Measurements from ENCODE around the gene CACNA1D. TPM values are rescaled to one million over a fixed set of nuclear protein-coding genes. Genes with fewer than 3 reads are reported as not detected.

The CACNA1D gene
- total and polyA plus RNA-seq, 2 donors (not counting 1 experiment from before 2014, with no cell fraction given): 0.17 to 0.37 TPM

GRCh38 chr3:53719796-53720195 is 225.4 kb downstream of the CACNA1D start:
- Histone ChIP-seq H3K79me2 (ENCODE audit: control insufficient read depth, insufficient read depth, low read length) (no peaks in the 10 kb centered on the region), H3K9me3 (ENCODE audit: control insufficient read depth, insufficient read depth, low read depth, low read length) (no peaks in the 10 kb centered on the region), H4K20me1 (ENCODE audit: control insufficient read depth, extremely low read depth, insufficient read depth, low read length) (no peaks in the 10 kb centered on the region), H2AFZ (ENCODE audit: low read length) (no peak overlapping the region), H3K27ac (ENCODE audit: insufficient read depth, low read length) (no peak overlapping the region), H3K4me1 (ENCODE audit: control insufficient read depth, extremely low read depth, insufficient read depth, low read length) (no peaks in the 10 kb centered on the region), H3K4me3 (replicated peaks in 1 of 4; ENCODE audit: control extremely low read depth in 1 of 4, insufficient read depth in 1 of 4, low read depth in 3 of 4, low read length in 4 of 4) (no peak overlapping the region), H3K27me3 (ENCODE audit: control insufficient read depth, insufficient read depth, low read length) (no peaks in the 10 kb centered on the region), H3K36me3 (ENCODE audit: control insufficient read depth, insufficient read depth, low read length) (no peaks in the 10 kb centered on the region), H3K9ac (ENCODE audit: insufficient read depth, low read length) (no peak overlapping the region), H3K4me2 (ENCODE audit: extremely low read depth, insufficient read depth, low read length) (no peak overlapping the region)
- no peak for TF ChIP-seq EZH2 (IDR thresholded peaks at IDR 0.05; ENCODE audit: low read length, missing control alignments)
- TF ChIP-seq CTCF (conservative IDR thresholded peaks at IDR 0.05 in 1 of 2, IDR thresholded peaks at IDR 0.05 in 1 of 2; ENCODE audit: low read depth in 1 of 2, low read length in 2 of 2): no peak
- no peak for DNase-seq (ENCODE audit: low read depth in 2 of 2)

DNA sequence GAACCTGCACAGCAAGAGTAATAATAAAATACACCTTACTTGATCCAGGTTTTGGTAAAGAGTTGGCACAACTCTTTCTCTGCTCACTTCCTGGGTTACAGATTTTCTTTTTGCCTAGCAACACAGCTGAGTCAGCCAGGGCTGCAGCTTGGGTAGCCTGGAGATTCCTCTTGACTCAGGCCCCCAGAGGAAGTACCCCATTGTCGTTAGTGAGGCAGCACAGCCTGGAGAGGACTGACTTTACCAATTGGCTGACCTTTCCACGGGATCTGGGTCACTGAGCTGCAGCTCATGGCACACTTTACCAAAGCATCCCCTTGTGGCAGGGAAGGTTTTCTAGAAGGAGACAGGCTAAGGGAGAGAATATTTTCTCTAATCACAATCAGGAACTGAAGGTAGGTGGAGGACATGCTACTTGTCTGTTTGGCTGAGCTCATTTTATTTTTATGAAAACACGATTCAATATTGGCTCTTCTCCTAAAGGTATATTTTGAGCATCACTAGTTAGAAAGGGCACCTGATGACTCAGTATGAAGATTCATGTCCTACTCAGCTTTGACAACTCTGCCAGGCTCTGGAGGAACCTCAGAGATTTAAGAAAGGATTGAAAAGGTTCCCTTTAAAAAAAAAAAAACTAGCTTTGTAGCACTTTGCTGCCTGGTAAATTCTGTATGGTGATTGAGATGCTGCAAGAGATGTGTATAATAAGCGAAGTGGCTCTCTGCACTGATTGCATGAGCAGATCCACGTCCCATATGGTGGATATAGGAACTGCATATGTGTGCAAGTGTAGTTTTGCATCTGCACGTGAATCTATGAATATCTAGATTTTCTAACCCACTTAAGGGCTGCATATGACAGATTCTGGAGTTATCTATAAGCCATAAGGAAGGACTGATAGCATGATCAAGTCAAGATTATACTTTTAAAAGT is 227.0 kb downstream of the CACNA1D start:
- peak in 1 of 2 donors; percentile 49 for DNase-seq (ENCODE audit: low read depth in 2 of 2)
- H3K4me3 ChIP-seq (replicated peaks in 1 of 4; ENCODE audit: control extremely low read depth in 1 of 4, insufficient read depth in 1 of 4, low read depth in 3 of 4, low read length in 4 of 4): no peak overlapping the region
- no peaks in the 10 kb centered on the region for H3K79me2 ChIP-seq (ENCODE audit: control insufficient read depth, insufficient read depth, low read length)
- TF ChIP-seq CTCF (conservative IDR thresholded peaks at IDR 0.05 in 1 of 2, IDR thresholded peaks at IDR 0.05 in 1 of 2; ENCODE audit: low read depth in 1 of 2, low read length in 2 of 2) (peak in 1 of 2 donors; percentile 1), EZH2 (IDR thresholded peaks at IDR 0.05; ENCODE audit: low read length, missing control alignments) (no peak)
- no peaks in the 10 kb centered on the region for H3K4me1 ChIP-seq (ENCODE audit: control insufficient read depth, extremely low read depth, insufficient read depth, low read length)
- H3K36me3 ChIP-seq (ENCODE audit: control insufficient read depth, insufficient read depth, low read length): no peaks in the 10 kb centered on the region
- H3K4me2 ChIP-seq (ENCODE audit: extremely low read depth, insufficient read depth, low read length): no peak overlapping the region
- H3K27me3 ChIP-seq (ENCODE audit: control insufficient read depth, insufficient read depth, low read length): no peaks in the 10 kb centered on the region
- no peak overlapping the region for H3K27ac ChIP-seq (ENCODE audit: insufficient read depth, low read length)
- no peaks in the 10 kb centered on the region for H3K9me3 ChIP-seq (ENCODE audit: control insufficient read depth, insufficient read depth, low read depth, low read length)
- H2AFZ ChIP-seq (ENCODE audit: low read length): no peak overlapping the region
- H4K20me1 ChIP-seq (ENCODE audit: control insufficient read depth, extremely low read depth, insufficient read depth, low read length): no peaks in the 10 kb centered on the region
- no peak overlapping the region for H3K9ac ChIP-seq (ENCODE audit: insufficient read depth, low read length)

- Histone ChIP-seq H3K27ac (ENCODE audit: insufficient read depth, low read length) (no peak overlapping the region), H3K4me3 (replicated peaks in 1 of 4; ENCODE audit: control extremely low read depth in 1 of 4, insufficient read depth in 1 of 4, low read depth in 3 of 4, low read length in 4 of 4) (no peak overlapping the region), H3K9ac (ENCODE audit: insufficient read depth, low read length) (no peak overlapping the region), H3K4me1 (ENCODE audit: control insufficient read depth, extremely low read depth, insufficient read depth, low read length) (no peaks in the 10 kb centered on the region), H2AFZ (ENCODE audit: low read length) (no peak overlapping the region), H3K27me3 (ENCODE audit: control insufficient read depth, insufficient read depth, low read length) (no peaks in the 10 kb centered on the region), H3K9me3 (ENCODE audit: control insufficient read depth, insufficient read depth, low read depth, low read length) (no peaks in the 10 kb centered on the region), H3K4me2 (ENCODE audit: extremely low read depth, insufficient read depth, low read length) (no peak overlapping the region), H3K36me3 (ENCODE audit: control insufficient read depth, insufficient read depth, low read length) (no peaks in the 10 kb centered on the region), H4K20me1 (ENCODE audit: control insufficient read depth, extremely low read depth, insufficient read depth, low read length) (no peaks in the 10 kb centered on the region), H3K79me2 (ENCODE audit: control insufficient read depth, insufficient read depth, low read length) (no peaks in the 10 kb centered on the region)
- TF ChIP-seq EZH2 (IDR thresholded peaks at IDR 0.05; ENCODE audit: low read length, missing control alignments): no peak
- no peak for TF ChIP-seq CTCF (conservative IDR thresholded peaks at IDR 0.05 in 1 of 2, IDR thresholded peaks at IDR 0.05 in 1 of 2; ENCODE audit: low read depth in 1 of 2, low read length in 2 of 2)
- DNase-seq (ENCODE audit: low read depth in 2 of 2): no peak
Observed at GRCh38 chr3:53724566-53724965, 230.2 kb downstream of the CACNA1D start.
